Activated CD8-positive, alpha-beta memory T cell treated with anti-CD3 and anti-CD28 coated beads, Interleukin-2, amount 50 U/mL, for 1 hour (primary cell): ENCODE measurements around the gene PNPLA7.

Source experiments
- DNase-seq: peaks from one replicate; pipeline ENCODE4 v3.0.0-alpha.2; 2020; ENCODE audit errors: extremely low read depth

PNPLA7 gene

GRCh38 chr9:137436761-137437600 is 113.2 kb downstream of the PNPLA7 start:
- no peak for DNase-seq

- no peak for DNase-seq
Measured at GRCh38 chr9:137435980-137436760, 114.0 kb downstream of the PNPLA7 start.

- no peak for DNase-seq
Measured at GRCh38 chr9:137435381-137435891, 114.8 kb downstream of the PNPLA7 start.

GRCh38 chr9:137434498-137435380 is 115.5 kb downstream of the PNPLA7 start:
- DNase-seq, result no peak

GRCh38 chr9:137433916-137434431 is 116.2 kb downstream of the PNPLA7 start:
- DNase-seq, result no peak

GRCh38 chr9:137433349-137433915 is 116.8 kb downstream of the PNPLA7 start:
- no peak for DNase-seq

GRCh38 chr9:137432687-137433348 is 117.4 kb downstream of the PNPLA7 start:
- no peak for DNase-seq

- no peak for DNase-seq
Measured at GRCh38 chr9:137431416-137431931, 118.7 kb downstream of the PNPLA7 start.

- DNase-seq, result no peak
Measured at GRCh38 chr9:137430723-137431415, 119.3 kb downstream of the PNPLA7 start.

GRCh38 chr9:137429974-137430722 is 120.1 kb downstream of the PNPLA7 start:
- DNase-seq, result no peak

GRCh38 chr9:137429546-137429890 is 120.7 kb downstream of the PNPLA7 start:
- no peak for DNase-seq

GRCh38 chr9:137428841-137429545 is 121.2 kb downstream of the PNPLA7 start:
- DNase-seq, result no peak

GRCh38 chr9:137428311-137428630 is 121.9 kb downstream of the PNPLA7 start:
- no peak for DNase-seq

GRCh38 chr9:137427454-137428310 is 122.5 kb downstream of the PNPLA7 start:
- DNase-seq, result no peak

- no peak for DNase-seq
Measured at GRCh38 chr9:137426018-137426681, 124.1 kb downstream of the PNPLA7 start.

- DNase-seq, result no peak
Measured at GRCh38 chr9:137423514-137424291, 126.5 kb downstream of the PNPLA7 start.
